Epithelial cell of proximal tubule (primary cell): ENCODE results near the gene BZW2. TPM values are rescaled to one million over a fixed set of nuclear protein-coding genes. Genes with fewer than 3 reads are reported as not detected.
A peak's percentile ranks its signal among the peaks of the same experiment; 100 is the strongest.

Experiments used
- DNase-seq: peaks from one replicate; pipeline ENCODE4 v3.0.0-alpha.2; 2011; ENCODE audit warnings: low read depth
- H3K4me3 ChIP-seq: 2 replicates; pipeline ENCODE4 v1.5.1; 2011; ENCODE audit warnings: low read depth, mild to moderate bottlenecking, low read length
- total RNA-seq: library from RNA; depleted of rRNA; stranded (reverse); fragments of >200 nt; gene quantifications from 2 replicates; pipeline ENCODE4 v1.2.3, GENCODE V29; 2015
- TF ChIP-seq, protein P1 (sequence below): conservative IDR thresholded peaks from 2 replicates; pipeline ENCODE4 v1.5.1; 2012; ENCODE audit warnings: low read depth, mild to moderate bottlenecking, low read length

Gene BZW2
- total RNA-seq, 1 donor from 2014 or later: 102 TPM

DNA sequence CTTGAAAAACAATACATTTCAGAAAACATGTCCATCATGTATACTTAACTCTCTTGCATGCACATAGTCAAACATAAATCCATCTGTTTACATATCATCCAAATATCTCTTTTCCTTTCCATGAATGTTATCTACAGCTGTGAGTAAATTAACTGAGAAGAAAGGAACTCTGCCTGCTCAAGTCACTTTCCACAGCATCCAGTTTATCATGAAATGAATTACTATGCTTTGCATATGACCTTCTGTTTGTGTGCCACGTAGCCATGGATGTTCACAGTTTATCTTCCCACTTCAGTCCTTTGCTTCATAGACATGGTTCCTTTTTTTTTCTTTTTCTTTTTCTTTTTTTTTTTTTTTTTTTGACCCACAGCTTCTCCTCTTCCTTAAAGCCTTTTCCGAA, 39.6 kb downstream of the BZW2 start:
- no peak for DNase-seq
- TF ChIP-seq, protein P1, sequence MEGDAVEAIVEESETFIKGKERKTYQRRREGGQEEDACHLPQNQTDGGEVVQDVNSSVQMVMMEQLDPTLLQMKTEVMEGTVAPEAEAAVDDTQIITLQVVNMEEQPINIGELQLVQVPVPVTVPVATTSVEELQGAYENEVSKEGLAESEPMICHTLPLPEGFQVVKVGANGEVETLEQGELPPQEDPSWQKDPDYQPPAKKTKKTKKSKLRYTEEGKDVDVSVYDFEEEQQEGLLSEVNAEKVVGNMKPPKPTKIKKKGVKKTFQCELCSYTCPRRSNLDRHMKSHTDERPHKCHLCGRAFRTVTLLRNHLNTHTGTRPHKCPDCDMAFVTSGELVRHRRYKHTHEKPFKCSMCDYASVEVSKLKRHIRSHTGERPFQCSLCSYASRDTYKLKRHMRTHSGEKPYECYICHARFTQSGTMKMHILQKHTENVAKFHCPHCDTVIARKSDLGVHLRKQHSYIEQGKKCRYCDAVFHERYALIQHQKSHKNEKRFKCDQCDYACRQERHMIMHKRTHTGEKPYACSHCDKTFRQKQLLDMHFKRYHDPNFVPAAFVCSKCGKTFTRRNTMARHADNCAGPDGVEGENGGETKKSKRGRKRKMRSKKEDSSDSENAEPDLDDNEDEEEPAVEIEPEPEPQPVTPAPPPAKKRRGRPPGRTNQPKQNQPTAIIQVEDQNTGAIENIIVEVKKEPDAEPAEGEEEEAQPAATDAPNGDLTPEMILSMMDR: no peak
- H3K4me3 ChIP-seq: no peak overlapping the region

DNA sequence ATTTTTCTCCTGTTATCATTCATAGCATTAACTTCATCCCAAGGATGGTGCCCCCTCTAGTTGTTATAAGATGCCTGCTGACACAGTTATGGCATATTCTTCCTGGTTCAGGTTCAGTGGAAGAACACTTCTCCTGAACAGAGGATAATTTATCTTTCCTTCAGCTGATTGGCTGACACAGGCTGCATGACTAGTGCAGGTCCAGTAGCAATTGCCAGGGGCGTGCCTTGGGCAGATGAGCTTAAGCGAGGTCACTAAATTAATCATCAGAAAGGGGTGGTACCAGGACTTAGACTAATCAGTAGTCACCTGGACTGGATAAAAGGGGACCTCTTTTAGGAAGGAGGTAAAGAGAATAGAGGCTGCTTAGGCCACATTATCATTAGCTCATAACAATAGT, 42.3 kb downstream of the BZW2 start:
- DNase-seq: no peak
- H3K4me3 ChIP-seq: no peak overlapping the region
- TF ChIP-seq, protein P1: no peak

DNA sequence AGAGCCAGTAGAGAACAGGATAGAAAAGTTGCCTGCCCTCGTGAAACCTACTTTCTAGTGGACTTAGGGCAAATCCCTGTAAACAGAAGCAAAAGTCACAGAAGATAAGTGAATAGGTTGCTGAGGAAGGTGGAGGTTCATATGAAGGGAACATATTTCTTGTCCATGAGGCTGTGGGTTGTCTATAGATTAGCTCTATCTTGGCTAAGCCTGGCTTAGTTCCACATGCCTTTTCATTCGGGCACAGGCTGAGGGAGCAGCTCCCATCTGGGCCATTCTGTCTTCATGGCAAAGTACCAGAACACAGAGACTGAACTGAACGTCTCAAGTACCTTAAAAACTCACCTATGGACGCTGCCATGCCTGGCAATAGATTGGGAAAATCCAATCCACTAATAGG, 45.3 kb downstream of the BZW2 start:
- DNase-seq: no peak
- TF ChIP-seq, protein P1: no peak

DNA sequence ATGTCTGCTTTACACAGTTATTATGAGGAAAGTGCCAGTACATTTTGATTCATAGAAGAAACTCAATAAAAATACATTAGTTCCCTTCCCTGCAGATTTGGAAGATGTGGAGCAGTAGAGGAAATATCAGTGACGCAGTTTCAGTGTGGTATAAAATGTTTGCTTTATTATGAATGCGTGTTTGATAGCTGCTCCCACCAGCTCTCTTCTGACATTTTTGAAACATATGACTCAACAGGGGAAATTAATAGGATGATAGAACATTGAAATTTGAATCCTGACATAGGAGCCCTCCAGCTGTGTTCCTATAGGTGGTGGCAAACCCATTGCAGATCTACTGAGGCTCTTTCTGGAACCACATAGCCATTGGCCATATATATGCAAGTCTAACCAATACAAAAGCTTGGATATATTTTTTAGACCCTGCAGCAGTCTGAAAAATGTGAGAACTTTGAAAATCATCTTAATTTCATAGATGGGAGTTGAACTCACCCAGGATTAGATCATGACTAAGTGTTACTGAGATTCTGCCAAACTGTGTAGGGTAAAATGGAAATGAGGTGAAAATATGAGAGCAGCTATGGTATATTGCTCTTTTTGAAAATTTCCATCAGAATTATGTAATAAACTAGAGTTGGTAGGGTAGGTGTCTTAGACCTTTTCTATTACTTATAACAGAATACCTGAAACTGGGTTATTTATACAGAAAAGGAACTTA, 47.8 kb downstream of the BZW2 start:
- H3K4me3 ChIP-seq: no peak overlapping the region
- TF ChIP-seq, protein P1: no peak
- DNase-seq: no peak

More for the DNA sequence above, 45.3 kb downstream of the BZW2 start:
- no peak overlapping the region for H3K4me3 ChIP-seq

DNA sequence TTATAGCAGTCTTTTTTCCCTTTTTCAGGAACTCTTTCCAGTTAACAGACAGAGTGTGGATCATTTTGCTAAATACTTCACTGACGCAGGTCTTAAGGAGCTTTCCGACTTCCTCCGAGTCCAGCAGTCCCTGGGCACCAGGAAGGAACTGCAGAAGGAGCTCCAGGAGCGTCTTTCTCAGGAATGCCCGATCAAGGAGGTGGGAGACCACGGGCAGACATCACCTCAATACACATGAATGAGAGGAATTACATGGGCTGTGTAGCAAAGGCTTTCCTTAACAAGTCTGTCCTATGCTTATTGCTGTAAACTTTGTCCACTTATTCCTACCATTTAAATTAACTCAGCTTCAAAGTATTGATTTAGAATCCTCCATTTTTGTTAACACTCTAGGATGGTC, 48.8 kb downstream of the BZW2 start:
- H3K4me3 ChIP-seq: no peak overlapping the region
- TF ChIP-seq, protein P1: no peak
- no peak for DNase-seq

DNA sequence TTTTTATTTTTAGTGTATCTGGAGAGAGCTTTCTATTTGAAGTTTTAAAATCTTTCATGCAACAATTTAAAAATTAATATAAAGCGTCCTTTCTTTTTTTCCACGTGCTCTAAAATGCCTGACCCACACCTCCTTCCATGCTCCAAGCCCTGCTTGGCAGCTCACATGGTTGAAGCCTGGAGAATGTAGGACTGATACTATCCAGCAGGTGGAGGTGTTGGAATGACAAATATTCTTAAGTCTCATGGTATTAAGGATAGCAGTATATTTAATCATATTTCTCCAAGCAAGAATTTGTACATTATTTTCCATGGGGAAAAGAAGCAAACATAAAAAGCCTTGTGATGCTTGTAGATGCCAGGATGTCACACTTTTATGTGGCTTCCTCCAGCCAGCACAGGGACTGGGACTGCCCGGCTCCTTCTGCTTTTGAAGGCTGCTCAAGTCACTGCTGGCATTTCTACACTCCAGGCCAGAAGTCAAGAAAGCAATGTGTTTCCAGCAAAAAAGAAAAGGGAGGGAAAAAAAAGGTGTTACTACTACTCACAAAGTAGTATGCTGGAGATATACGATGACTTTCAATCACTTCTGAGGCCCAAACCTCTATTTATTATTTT, 49.7 kb downstream of the BZW2 start:
- DNase-seq: no peak
- TF ChIP-seq, protein P1: peak; percentile 69
- no peak overlapping the region for H3K4me3 ChIP-seq

DNA sequence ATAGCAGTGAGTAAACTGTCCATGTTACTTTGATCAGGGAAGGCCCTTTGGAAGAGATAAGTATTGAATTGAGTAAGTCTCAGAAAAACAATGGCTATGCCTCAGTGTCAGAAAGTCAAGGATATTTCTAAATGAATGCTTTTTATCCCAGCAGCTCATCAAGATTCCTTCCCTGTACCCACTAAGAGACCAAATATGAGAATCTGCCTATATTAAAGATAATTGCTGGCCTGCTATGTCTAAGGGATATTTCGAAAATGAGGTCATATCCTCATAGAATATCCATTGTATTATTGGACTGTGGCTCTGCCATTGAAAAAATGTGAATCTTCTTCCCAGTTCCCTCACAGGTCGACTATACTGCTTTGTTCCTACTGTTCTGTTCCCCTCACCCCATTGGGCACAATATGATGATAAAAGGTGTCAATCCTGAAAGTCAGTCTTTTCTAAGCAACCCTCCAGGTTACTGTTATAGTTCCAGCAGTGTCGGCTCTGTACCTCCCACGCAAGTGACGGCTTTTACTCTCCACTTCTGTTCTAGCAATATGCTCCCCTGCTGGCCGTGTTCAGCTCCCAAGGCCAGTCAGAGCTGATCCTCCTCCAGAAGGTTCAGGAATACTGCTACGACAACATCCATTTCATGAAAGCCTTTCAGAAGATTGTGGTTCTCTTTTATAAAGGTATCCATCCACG, 51.7 kb downstream of the BZW2 start:
- no peak overlapping the region for H3K4me3 ChIP-seq
- no peak for DNase-seq
- TF ChIP-seq, protein P1: no peak
